ENCODE results near the gene FHOD3. TPM values are rescaled to one million over a fixed set of nuclear protein-coding genes. Genes with fewer than 3 reads are reported as not detected.
A peak's percentile ranks its signal among the peaks of the same experiment; 100 is the strongest.

FHOD3 gene
- total and polyA plus RNA-seq, 4 donors: 0.57 to 1.3 (median 1.2) TPM; not detected in 1

- Histone ChIP-seq H3K36me3 (ENCODE audit: control insufficient read depth in 4 of 4, insufficient read depth in 3 of 4, low read depth in 1 of 4, low read length in 3 of 4) (no peaks in the 10 kb centered on the region), H3K27me3 (ENCODE audit: control insufficient read depth in 4 of 4, insufficient read depth in 4 of 4, low read length in 3 of 4) (peaks cover 0 to 4% (median 0%) of the 10 kb centered on the region in 4 donors), H3K4me3 (ENCODE audit: low read depth in 1 of 3, low read length in 3 of 3) (no peak overlapping the region), H3K27ac (ENCODE audit: low read depth in 1 of 2, low read length in 2 of 2) (peak overlapping the region in 1 of 2 donors; percentile 57), H3K9me3 (ENCODE audit: control insufficient read depth in 4 of 4, low read length in 3 of 4) (peaks cover 0 to 7% (median 1%) of the 10 kb centered on the region in 4 donors), H3K4me1 (ENCODE audit: control insufficient read depth in 4 of 4, insufficient read depth in 4 of 4, low read length in 3 of 4) (peaks cover 2 to 17% (median 10%) of the 10 kb centered on the region in 4 donors), H3K9ac (ENCODE audit: low read depth in 1 of 2, low read length in 2 of 2) (no peak overlapping the region)
- 39% methylated on average over 6 of the region's 6 CpGs for WGBS
- no peak for TF ChIP-seq SP1 (IDR thresholded peaks at IDR 0.05)
- TF ChIP-seq RXRA (IDR thresholded peaks at IDR 0.05): peak in 1 of 2 donors; percentile 8
- peak in 1 of 2 donors; percentile 44 for TF ChIP-seq EGR1 (IDR thresholded peaks at IDR 0.05; ENCODE audit: low read depth in 2 of 2)
- no peak for DNase-seq (ENCODE audit: low spot score)
Observed at GRCh38 chr18:36348971-36349417, 51.5 kb downstream of the FHOD3 start.

DNA sequence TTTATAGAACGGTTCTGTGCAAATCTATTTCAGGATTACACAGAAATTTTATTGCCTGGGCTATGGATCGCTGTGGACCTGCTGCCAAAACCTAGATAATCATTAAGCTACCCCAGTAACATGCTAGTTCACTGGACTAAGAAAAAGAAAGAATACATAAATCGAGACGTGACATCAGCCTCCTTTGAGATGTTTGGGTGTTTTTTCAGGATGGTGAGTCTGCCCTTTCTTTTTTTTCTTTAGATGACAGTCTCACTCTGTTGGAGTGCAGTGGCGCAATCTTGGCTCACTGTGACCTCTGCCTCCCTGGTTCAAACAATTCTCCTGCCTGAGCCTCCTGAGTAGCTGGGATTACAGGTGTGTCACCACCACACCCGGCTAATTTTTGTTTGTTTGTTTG lies 52.0 kb downstream of the FHOD3 start:
- Histone ChIP-seq H3K9me3 (ENCODE audit: control insufficient read depth in 4 of 4, low read length in 3 of 4) (peaks cover 0 to 8% (median 2%) of the 10 kb centered on the region in 4 donors), H3K4me3 (ENCODE audit: low read depth in 1 of 3, low read length in 3 of 3) (no peak overlapping the region), H3K27me3 (ENCODE audit: control insufficient read depth in 4 of 4, insufficient read depth in 4 of 4, low read length in 3 of 4) (peaks cover 0 to 4% (median 0%) of the 10 kb centered on the region in 4 donors), H3K9ac (ENCODE audit: low read depth in 1 of 2, low read length in 2 of 2) (no peak overlapping the region), H3K36me3 (ENCODE audit: control insufficient read depth in 4 of 4, insufficient read depth in 3 of 4, low read depth in 1 of 4, low read length in 3 of 4) (no peaks in the 10 kb centered on the region), H3K4me1 (ENCODE audit: control insufficient read depth in 4 of 4, insufficient read depth in 4 of 4, low read length in 3 of 4) (peaks cover 2 to 17% (median 10%) of the 10 kb centered on the region in 4 donors), H3K27ac (ENCODE audit: low read depth in 1 of 2, low read length in 2 of 2) (peak overlapping the region in 1 of 2 donors; percentile 57)
- 29% methylated on average over 6 of the region's 6 CpGs for WGBS
- DNase-seq (ENCODE audit: low spot score): no peak
- TF ChIP-seq SP1 (IDR thresholded peaks at IDR 0.05): no peak
- TF ChIP-seq ZBTB33 (IDR thresholded peaks at IDR 0.05): no peak
- TF ChIP-seq ATF3 (IDR thresholded peaks at IDR 0.05): no peak
- no peak for TF ChIP-seq HNF4A (conservative IDR thresholded peaks at IDR 0.05)
- no peak for TF ChIP-seq FOXA1 (IDR thresholded peaks at IDR 0.05)
- no peak for TF ChIP-seq YY1 (IDR thresholded peaks at IDR 0.05)
- TF ChIP-seq JUND (IDR thresholded peaks at IDR 0.05): no peak
- no peak for TF ChIP-seq NR2F2 (IDR thresholded peaks at IDR 0.05)
- no peak for TF ChIP-seq HNF4G (IDR thresholded peaks at IDR 0.05)
- TF ChIP-seq, protein P1, sequence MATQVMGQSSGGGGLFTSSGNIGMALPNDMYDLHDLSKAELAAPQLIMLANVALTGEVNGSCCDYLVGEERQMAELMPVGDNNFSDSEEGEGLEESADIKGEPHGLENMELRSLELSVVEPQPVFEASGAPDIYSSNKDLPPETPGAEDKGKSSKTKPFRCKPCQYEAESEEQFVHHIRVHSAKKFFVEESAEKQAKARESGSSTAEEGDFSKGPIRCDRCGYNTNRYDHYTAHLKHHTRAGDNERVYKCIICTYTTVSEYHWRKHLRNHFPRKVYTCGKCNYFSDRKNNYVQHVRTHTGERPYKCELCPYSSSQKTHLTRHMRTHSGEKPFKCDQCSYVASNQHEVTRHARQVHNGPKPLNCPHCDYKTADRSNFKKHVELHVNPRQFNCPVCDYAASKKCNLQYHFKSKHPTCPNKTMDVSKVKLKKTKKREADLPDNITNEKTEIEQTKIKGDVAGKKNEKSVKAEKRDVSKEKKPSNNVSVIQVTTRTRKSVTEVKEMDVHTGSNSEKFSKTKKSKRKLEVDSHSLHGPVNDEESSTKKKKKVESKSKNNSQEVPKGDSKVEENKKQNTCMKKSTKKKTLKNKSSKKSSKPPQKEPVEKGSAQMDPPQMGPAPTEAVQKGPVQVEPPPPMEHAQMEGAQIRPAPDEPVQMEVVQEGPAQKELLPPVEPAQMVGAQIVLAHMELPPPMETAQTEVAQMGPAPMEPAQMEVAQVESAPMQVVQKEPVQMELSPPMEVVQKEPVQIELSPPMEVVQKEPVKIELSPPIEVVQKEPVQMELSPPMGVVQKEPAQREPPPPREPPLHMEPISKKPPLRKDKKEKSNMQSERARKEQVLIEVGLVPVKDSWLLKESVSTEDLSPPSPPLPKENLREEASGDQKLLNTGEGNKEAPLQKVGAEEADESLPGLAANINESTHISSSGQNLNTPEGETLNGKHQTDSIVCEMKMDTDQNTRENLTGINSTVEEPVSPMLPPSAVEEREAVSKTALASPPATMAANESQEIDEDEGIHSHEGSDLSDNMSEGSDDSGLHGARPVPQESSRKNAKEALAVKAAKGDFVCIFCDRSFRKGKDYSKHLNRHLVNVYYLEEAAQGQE (IDR thresholded peaks at IDR 0.05): no peak
- TF ChIP-seq EGR1 (IDR thresholded peaks at IDR 0.05; ENCODE audit: low read depth in 2 of 2): no peak
- TF ChIP-seq FOXA2 (IDR thresholded peaks at IDR 0.05): no peak
- TF ChIP-seq RAD21 (IDR thresholded peaks at IDR 0.05): no peak
- TF ChIP-seq MAX (IDR thresholded peaks at IDR 0.05): no peak
- no peak for TF ChIP-seq RXRA (IDR thresholded peaks at IDR 0.05)
- TF ChIP-seq CTCF (IDR thresholded peaks at IDR 0.05; ENCODE audit: low read depth, low read length, missing input control): no peak
